ENCODE results near the gene SGCB. TPM values are rescaled to one million over a fixed set of nuclear protein-coding genes. Genes with fewer than 3 reads are reported as not detected.

The SGCB gene
- total RNA-seq, 2 experiments from 2014 or later: 7.7 to 8.2 TPM

DNA sequence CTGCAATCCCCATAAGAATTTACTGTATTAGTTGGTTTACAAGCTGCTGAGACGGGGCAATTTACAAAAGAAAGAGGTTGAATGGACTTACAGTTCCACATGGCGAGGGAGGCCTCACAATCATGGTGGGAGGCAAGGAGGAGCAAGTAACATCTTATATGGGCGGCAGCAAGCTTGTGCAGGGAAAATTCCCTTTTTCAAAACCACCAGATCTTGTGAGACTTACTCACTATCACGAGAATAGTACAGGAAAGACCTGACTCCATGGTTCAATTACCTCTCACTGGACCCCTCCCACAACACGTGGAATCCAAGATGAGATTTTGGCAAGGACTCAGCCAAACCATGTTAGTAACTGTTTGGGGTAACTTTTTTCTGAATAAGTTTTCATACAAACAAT, 11.2 kb upstream of the SGCB start:
- no peak overlapping the region for H3K4me3 Mint-ChIP-seq
- peaks cover 10% of the 10 kb centered on the region for H3K4me1 Mint-ChIP-seq
- H3K36me3 Mint-ChIP-seq: no peaks in the 10 kb centered on the region
- H3K27me3 Mint-ChIP-seq: peaks cover 84% of the 10 kb centered on the region
- DNase-seq: no peak
- no peaks in the 10 kb centered on the region for H3K9me3 Mint-ChIP-seq
- H3K27ac Mint-ChIP-seq: no peak overlapping the region

DNA sequence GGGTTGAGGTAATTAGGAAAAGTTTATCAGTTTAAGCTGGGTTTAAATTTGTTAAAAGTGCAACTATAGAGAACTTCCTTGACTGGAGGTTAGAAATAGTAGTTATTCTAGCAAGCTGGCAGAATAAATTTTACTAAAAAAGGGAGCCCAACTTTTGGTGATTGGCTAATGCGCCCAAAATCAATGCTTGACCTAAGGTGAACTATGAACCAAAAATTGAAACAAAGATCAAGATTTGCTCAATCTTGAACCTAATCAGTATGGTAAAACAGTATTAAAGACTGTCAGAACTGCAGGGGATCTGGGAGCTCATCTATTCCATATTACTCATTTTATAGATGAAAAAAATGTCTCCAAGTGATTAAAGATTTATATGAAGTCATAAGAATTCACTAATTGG, 6.9 kb upstream of the SGCB start:
- H3K27ac Mint-ChIP-seq: no peak overlapping the region
- H3K4me1 Mint-ChIP-seq: no peaks in the 10 kb centered on the region
- peaks cover 64% of the 10 kb centered on the region for H3K27me3 Mint-ChIP-seq
- no peaks in the 10 kb centered on the region for H3K9me3 Mint-ChIP-seq
- H3K4me3 Mint-ChIP-seq: no peak overlapping the region
- H3K36me3 Mint-ChIP-seq: no peaks in the 10 kb centered on the region
- DNase-seq: no peak

DNA sequence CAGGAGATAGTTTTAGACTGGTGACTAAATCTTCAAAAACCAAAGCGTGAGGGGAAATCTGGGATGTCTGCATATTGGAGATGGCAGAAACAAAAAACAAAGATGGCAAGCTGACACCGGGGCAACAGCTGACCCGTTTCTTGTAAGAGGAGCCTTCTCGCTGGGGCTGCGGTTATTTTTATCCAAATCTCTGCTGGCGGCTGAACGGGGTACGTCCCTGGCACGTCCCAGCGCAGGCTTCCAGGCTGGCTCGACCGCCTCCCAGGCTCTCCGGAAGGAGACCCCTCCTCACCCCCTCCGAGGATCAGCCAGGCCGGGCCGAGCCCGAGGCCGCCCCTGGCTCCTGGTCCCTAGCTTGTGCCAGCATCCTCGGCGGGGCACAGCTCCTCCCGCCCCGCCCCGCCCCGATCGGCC, 403 bp downstream of the SGCB start:
- no peak for DNase-seq
- H3K27ac Mint-ChIP-seq: peak overlapping the region; percentile 41

DNA sequence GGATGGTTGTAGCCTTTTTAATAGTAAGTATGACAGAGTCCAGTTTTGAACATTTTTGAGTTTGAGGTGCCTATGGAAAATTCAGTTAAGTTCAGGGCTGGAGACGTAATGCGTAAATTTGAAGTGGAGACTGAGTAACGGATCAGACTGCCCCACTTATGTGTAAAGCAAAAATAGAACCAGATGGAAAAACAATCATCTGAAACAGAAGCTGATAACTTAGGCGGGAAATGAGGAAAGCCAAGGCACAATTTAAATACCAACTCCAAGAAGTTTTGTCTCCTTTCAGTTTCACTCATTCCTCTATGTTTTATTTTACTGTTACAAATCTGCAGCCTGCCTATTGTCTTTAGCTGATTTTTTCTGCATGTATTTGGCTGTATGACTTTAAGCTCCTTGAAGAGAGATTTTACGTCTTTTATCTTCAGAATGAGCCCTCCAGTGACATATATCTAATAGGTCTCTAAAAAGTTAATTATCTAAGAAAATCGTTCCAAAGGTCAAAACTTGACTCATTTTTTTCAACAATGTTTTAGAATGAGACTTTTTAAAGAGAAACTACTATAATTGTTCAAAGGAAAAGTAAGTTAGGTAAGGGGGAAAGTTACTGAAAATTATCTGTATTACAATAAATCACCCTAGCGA, 1.1 kb downstream of the SGCB start:
- H3K4me3 Mint-ChIP-seq: peak overlapping the region; percentile 74
- peaks cover 17% of the 10 kb centered on the region for H3K27me3 Mint-ChIP-seq
- peaks cover 20% of the 10 kb centered on the region for H3K4me1 Mint-ChIP-seq
- no peak for DNase-seq
- H3K36me3 Mint-ChIP-seq: peaks cover 3% of the 10 kb centered on the region
- H3K27ac Mint-ChIP-seq: no peak overlapping the region
- H3K9me3 Mint-ChIP-seq: no peaks in the 10 kb centered on the region

More for the DNA sequence above, 403 bp downstream of the SGCB start:
- Mint-ChIP-seq H3K36me3 (no peaks in the 10 kb centered on the region), H3K27me3 (peaks cover 21% of the 10 kb centered on the region), H3K4me1 (peaks cover 20% of the 10 kb centered on the region), H3K9me3 (no peaks in the 10 kb centered on the region), H3K4me3 (peak overlapping the region; percentile 74)

- DNase-seq: no peak
- no peaks in the 10 kb centered on the region for H3K9me3 Mint-ChIP-seq
- H3K4me1 Mint-ChIP-seq: peaks cover 28% of the 10 kb centered on the region
- no peak overlapping the region for H3K27ac Mint-ChIP-seq
- H3K4me3 Mint-ChIP-seq: no peak overlapping the region
- H3K27me3 Mint-ChIP-seq: peaks cover 8% of the 10 kb centered on the region
- H3K36me3 Mint-ChIP-seq: peaks cover 5% of the 10 kb centered on the region
Observed at GRCh38 chr4:52035190-52035589, 2.9 kb downstream of the SGCB start.

DNA sequence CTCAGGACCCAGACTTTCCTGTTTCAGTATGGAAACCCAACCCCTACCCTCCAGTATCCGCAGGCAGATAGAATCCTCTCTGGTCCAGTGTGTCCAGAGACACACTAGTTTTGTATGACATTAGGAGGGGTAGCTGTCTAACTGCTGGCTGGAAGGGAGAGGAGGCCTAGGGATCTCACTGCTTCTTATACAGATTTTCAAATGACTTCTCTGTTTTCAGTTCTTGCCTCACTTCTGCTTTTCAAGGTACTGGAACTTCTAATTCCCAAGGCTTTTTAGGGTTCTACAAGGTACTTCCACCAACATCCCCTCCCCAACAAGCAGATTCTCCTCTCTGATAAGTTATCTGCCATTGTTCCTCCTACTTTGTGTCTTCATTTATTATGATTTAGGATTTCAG, 6.1 kb downstream of the SGCB start:
- Mint-ChIP-seq H3K9me3 (no peaks in the 10 kb centered on the region), H3K36me3 (peaks cover 14% of the 10 kb centered on the region), H3K4me3 (no peak overlapping the region), H3K27me3 (no peaks in the 10 kb centered on the region), H3K4me1 (peaks cover 18% of the 10 kb centered on the region), H3K27ac (no peak overlapping the region)
- DNase-seq: no peak

- Mint-ChIP-seq H3K9me3 (no peaks in the 10 kb centered on the region), H3K4me3 (no peak overlapping the region), H3K27ac (no peak overlapping the region), H3K4me1 (peaks cover 8% of the 10 kb centered on the region), H3K27me3 (no peaks in the 10 kb centered on the region), H3K36me3 (peaks cover 15% of the 10 kb centered on the region)
- no peak for DNase-seq
Observed at GRCh38 chr4:52028970-52029369, 9.1 kb downstream of the SGCB start.

- H3K36me3 Mint-ChIP-seq: peaks cover 3% of the 10 kb centered on the region
- no peak within 1 kb of the TSS for H3K27ac Mint-ChIP-seq
- no peaks in the 10 kb centered on the region for H3K27me3 Mint-ChIP-seq
- no peaks in the 10 kb centered on the region for H3K9me3 Mint-ChIP-seq
- no peak within 1 kb of the TSS for H3K4me3 Mint-ChIP-seq
- no peak for DNase-seq
- no peaks in the 10 kb centered on the region for H3K4me1 Mint-ChIP-seq
Observed at GRCh38 chr4:52019936-52020657, 18.0 kb downstream of the SGCB start, which contains the start of gene LRRC66. LRRC66 (minus strand) TSS chr4:52020363; CDS start chr4:52017613, 2,750 bp downstream.

DNA sequence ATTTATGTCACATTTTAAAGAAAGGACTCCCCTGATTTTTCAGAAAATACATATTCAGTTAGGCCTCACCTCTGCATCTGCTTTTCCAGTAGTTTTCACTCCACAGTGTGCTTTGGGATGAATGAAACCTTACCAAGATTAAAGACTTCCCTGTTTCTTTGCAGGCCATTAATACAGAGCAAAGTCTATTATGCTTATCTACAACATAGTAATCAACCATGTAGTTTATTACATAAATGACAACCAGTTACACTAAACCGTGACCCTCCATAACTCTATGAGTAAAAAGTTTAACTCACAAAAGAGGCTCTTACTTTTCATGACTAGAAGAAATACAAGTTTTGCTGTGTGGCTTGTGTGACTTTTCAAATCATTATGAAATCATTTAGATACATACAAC, 20.3 kb downstream of the SGCB start:
- H3K27ac Mint-ChIP-seq: no peak overlapping the region
- no peaks in the 10 kb centered on the region for H3K36me3 Mint-ChIP-seq
- no peaks in the 10 kb centered on the region for H3K4me1 Mint-ChIP-seq
- H3K27me3 Mint-ChIP-seq: no peaks in the 10 kb centered on the region
- H3K9me3 Mint-ChIP-seq: no peaks in the 10 kb centered on the region
- DNase-seq: no peak
- H3K4me3 Mint-ChIP-seq: no peak overlapping the region

GRCh38 chr4:52016981-52017380, 21.1 kb downstream of the SGCB start:
- Mint-ChIP-seq H3K9me3 (no peaks in the 10 kb centered on the region), H3K27ac (no peak overlapping the region), H3K27me3 (no peaks in the 10 kb centered on the region), H3K4me3 (no peak overlapping the region), H3K4me1 (no peaks in the 10 kb centered on the region), H3K36me3 (no peaks in the 10 kb centered on the region)
- no peak for DNase-seq

DNA sequence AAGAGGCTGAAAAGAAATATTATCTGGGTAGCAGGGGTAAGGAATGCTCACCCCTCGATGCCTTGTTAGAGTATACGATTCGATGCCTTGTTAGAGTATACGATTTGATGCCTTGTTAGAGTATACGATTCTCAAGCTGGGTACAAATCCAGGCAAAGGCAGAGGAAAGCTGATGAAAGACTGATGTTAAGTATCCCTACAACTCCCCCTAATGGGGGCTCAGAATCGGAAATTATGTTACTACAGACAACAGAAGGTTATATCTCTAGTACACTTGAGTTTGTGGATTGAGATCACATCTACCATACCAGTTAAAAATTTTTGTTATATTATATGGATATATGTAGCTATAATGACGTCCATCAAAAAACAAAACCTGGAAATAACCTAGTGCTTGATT, 22.7 kb downstream of the SGCB start:
- no peak for DNase-seq
- peaks cover 2% of the 10 kb centered on the region for H3K4me1 Mint-ChIP-seq
- H3K9me3 Mint-ChIP-seq: no peaks in the 10 kb centered on the region
- no peaks in the 10 kb centered on the region for H3K27me3 Mint-ChIP-seq
- no peak overlapping the region for H3K27ac Mint-ChIP-seq
- H3K36me3 Mint-ChIP-seq: no peaks in the 10 kb centered on the region
- H3K4me3 Mint-ChIP-seq: no peak overlapping the region

DNA sequence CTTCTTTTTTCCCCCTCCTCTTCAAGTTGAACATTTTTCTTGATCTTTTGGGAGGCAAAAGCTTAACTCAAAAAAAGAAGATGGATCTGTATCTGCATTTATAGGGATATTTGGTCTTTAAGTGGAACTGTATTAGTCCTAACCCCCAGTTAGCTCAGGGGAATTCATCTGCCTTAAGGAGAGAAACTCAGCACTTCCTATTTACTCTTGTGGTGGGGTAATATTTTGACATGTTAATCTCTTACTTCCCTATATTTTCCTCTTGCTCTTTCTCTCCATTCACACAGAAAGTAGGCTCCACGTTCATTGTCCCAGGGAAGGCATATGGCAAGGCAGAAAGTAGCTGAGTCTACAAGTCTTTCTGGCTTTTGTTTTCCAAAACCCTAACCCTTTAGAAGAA, 23.2 kb downstream of the SGCB start:
- DNase-seq: no peak
- Mint-ChIP-seq H3K36me3 (no peaks in the 10 kb centered on the region), H3K4me1 (peaks cover 2% of the 10 kb centered on the region), H3K27ac (no peak overlapping the region), H3K4me3 (no peak overlapping the region), H3K27me3 (no peaks in the 10 kb centered on the region), H3K9me3 (no peaks in the 10 kb centered on the region)

GRCh38 chr4:52012651-52013050, 25.4 kb downstream of the SGCB start:
- no peak overlapping the region for H3K4me3 Mint-ChIP-seq
- H3K36me3 Mint-ChIP-seq: no peaks in the 10 kb centered on the region
- H3K27ac Mint-ChIP-seq: no peak overlapping the region
- no peaks in the 10 kb centered on the region for H3K9me3 Mint-ChIP-seq
- no peaks in the 10 kb centered on the region for H3K27me3 Mint-ChIP-seq
- peaks cover 2% of the 10 kb centered on the region for H3K4me1 Mint-ChIP-seq
- no peak for DNase-seq

- H3K4me3 Mint-ChIP-seq: no peak overlapping the region
- no peak for DNase-seq
- no peaks in the 10 kb centered on the region for H3K36me3 Mint-ChIP-seq
- H3K27me3 Mint-ChIP-seq: no peaks in the 10 kb centered on the region
- peaks cover 2% of the 10 kb centered on the region for H3K4me1 Mint-ChIP-seq
- no peaks in the 10 kb centered on the region for H3K9me3 Mint-ChIP-seq
- no peak overlapping the region for H3K27ac Mint-ChIP-seq
Observed at GRCh38 chr4:52010986-52011385, 27.1 kb downstream of the SGCB start.

DNA sequence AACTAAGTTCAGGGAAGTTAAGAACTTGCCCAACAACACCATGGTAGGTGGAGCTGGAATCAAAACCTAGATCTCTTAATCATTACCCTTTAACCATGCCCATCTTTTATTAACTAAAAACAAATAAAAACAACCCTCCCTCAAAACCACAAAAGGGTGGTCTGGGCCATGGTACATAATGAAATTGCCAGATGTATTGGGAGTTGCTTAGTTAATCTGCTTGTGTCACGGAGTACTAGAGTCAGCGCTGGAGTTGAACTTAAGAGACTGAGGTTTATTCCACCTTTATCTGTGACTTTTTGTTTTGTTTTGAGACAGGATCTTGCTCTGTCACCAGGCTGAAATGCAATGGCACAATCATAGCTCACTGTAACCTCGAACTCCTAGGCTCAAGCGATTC, 31.2 kb downstream of the SGCB start:
- H3K36me3 Mint-ChIP-seq: no peaks in the 10 kb centered on the region
- no peaks in the 10 kb centered on the region for H3K27me3 Mint-ChIP-seq
- no peaks in the 10 kb centered on the region for H3K9me3 Mint-ChIP-seq
- no peak overlapping the region for H3K27ac Mint-ChIP-seq
- DNase-seq: no peak
- peaks cover 2% of the 10 kb centered on the region for H3K4me1 Mint-ChIP-seq
- H3K4me3 Mint-ChIP-seq: no peak overlapping the region
